Keratinocyte (primary cell): ENCODE results near the gene LCN2. TPM values are rescaled to one million over a fixed set of nuclear protein-coding genes. Genes with fewer than 3 reads are reported as not detected.

Experiments
- DNase-seq: peaks from one replicate; pipeline ENCODE4 v3.0.0-alpha.2; 2011; ENCODE audit warnings: low read depth, missing footprints, low spot score
- FAIRE-seq: peaks from 2 replicates; lab custom pipeline; 2011; peaks lifted over from hg19 to GRCh38; lab: Jason Lieb, UNC
- H2AFZ ChIP-seq: 2 replicates; pipeline ENCODE4 v1.6.0; 2012; ENCODE audit warnings: low read length, control low read depth, inconsistent platforms; ENCODE audit not compliant: control insufficient read depth
- H3K27ac ChIP-seq: 2 replicates; pipeline ENCODE4 v1.5.1; 2011; ENCODE audit warnings: low read length; ENCODE audit not compliant: control insufficient read depth, insufficient read depth
- H3K27me3 ChIP-seq: 3 replicates; pipeline ENCODE4 v1.6.0; 2011; ENCODE audit warnings: low read length; ENCODE audit not compliant: control insufficient read depth, insufficient read depth; ENCODE audit errors: extremely low read depth
- H3K36me3 ChIP-seq, 2 experiments: 2 replicates in 1 of 2; 3 replicates in 1 of 2; pipeline ENCODE4 v1.5.1; 2011; ENCODE audit warnings: low read length in 2 of 2, mild to moderate bottlenecking in 1 of 2; ENCODE audit not compliant: control insufficient read depth in 2 of 2, insufficient read depth in 2 of 2; ENCODE audit errors: extremely low read depth in 1 of 2
- H3K4me1 ChIP-seq: 3 replicates; pipeline ENCODE4 v1.5.1; 2011; ENCODE audit warnings: low read length; ENCODE audit not compliant: control insufficient read depth, insufficient read depth; ENCODE audit errors: extremely low read depth
- H3K4me2 ChIP-seq: 3 replicates; pipeline ENCODE4 v1.6.0; 2011; ENCODE audit warnings: low read depth, low read length; ENCODE audit not compliant: control insufficient read depth, insufficient read depth; ENCODE audit errors: extremely low read depth
- H3K4me3 ChIP-seq, 3 experiments: fragments of 200-600 bp in 1 of 3; sonication (generic) in 1 of 3; 2 replicates in 2 of 3; 3 replicates in 1 of 3; pipeline ENCODE4 v1.5.1; 2011 to 2016; ENCODE audit warnings: low read length in 3 of 3, mild to moderate bottlenecking in 3 of 3, control low read depth in 2 of 3, inconsistent platforms in 1 of 3, low read depth in 1 of 3, mixed read lengths in 1 of 3, mixed run types in 1 of 3, moderate library complexity in 1 of 3; ENCODE audit not compliant: control insufficient read depth in 2 of 3, insufficient read depth in 2 of 3; ENCODE audit errors: extremely low read depth in 1 of 3
- H3K79me2 ChIP-seq: 2 replicates; pipeline ENCODE4 v1.6.0; 2012; ENCODE audit warnings: low read length; ENCODE audit not compliant: control insufficient read depth, insufficient read depth
- H3K9ac ChIP-seq: 3 replicates; pipeline ENCODE4 v1.6.0; 2011; ENCODE audit warnings: low read length; ENCODE audit not compliant: control insufficient read depth, insufficient read depth; ENCODE audit errors: extremely low read depth
- H3K9me1 ChIP-seq: 3 replicates; pipeline ENCODE4 v1.6.0; 2011; ENCODE audit warnings: low read length; ENCODE audit not compliant: control insufficient read depth, insufficient read depth; ENCODE audit errors: extremely low read depth
- H3K9me3 ChIP-seq: 2 replicates; pipeline ENCODE4 v1.5.1; 2012; ENCODE audit warnings: low read depth, low read length; ENCODE audit not compliant: control insufficient read depth
- H4K20me1 ChIP-seq: 3 replicates; pipeline ENCODE4 v1.6.0; 2011; ENCODE audit warnings: low read length; ENCODE audit not compliant: control insufficient read depth, insufficient read depth; ENCODE audit errors: extremely low read depth
- EZH2 ChIP-seq: IDR thresholded peaks from one replicate; pipeline ENCODE4 v1.6.1; 2012; ENCODE audit warnings: inconsistent platforms, mild to moderate bottlenecking, low read length, moderate library complexity
- dilution Hi-C: fragments of 300-500 bp; cut with MboI; formaldehyde crosslinking; loops from one replicate; pipeline ENCODE4 v1.7.0; 2020; ENCODE audit warnings: low sequenced_read_pairs; ENCODE audit not compliant: extremely low pct_ligation_motif_present
- polyA plus RNA-seq, 5 experiments: library from polyadenylated mRNA; depleted of rRNA in 3 of 5; stranded (reverse) in 3 of 5; stranded (forward) in 1 of 5; unstranded in 1 of 5; fragments of >200 nt; gene quantifications; 1 replicate in 1 of 5; 2 replicates in 3 of 5; 3 replicates in 1 of 5; pipeline versions ENCODE4 v1.2.1 to v1.2.3, GENCODE V29; 2011 to 2012; ENCODE audit warnings: missing spikeins in 2 of 5, low read depth in 1 of 5, low replicate concordance in 1 of 5
- TF ChIP-seq, protein P1 (sequence below), 3 experiments: IDR thresholded peaks in 1 of 3; conservative IDR thresholded peaks in 1 of 3; optimal IDR thresholded peaks in 1 of 3; 2 replicates in 2 of 3; 3 replicates in 1 of 3; pipeline versions ENCODE3 to v1.5.1; 2011; ENCODE audit warnings: low read length in 3 of 3, mild to moderate bottlenecking in 3 of 3, moderate library complexity in 2 of 3, control low read depth in 1 of 3, inconsistent platforms in 1 of 3; ENCODE audit not compliant: insufficient read depth in 2 of 3; ENCODE audit errors: extremely low read depth in 1 of 3

LCN2 gene
- polyA plus RNA-seq, 1 donor (not counting 4 experiments of a cell fraction or from before 2014, with no cell fraction given) = 28.9 TPM

DNA sequence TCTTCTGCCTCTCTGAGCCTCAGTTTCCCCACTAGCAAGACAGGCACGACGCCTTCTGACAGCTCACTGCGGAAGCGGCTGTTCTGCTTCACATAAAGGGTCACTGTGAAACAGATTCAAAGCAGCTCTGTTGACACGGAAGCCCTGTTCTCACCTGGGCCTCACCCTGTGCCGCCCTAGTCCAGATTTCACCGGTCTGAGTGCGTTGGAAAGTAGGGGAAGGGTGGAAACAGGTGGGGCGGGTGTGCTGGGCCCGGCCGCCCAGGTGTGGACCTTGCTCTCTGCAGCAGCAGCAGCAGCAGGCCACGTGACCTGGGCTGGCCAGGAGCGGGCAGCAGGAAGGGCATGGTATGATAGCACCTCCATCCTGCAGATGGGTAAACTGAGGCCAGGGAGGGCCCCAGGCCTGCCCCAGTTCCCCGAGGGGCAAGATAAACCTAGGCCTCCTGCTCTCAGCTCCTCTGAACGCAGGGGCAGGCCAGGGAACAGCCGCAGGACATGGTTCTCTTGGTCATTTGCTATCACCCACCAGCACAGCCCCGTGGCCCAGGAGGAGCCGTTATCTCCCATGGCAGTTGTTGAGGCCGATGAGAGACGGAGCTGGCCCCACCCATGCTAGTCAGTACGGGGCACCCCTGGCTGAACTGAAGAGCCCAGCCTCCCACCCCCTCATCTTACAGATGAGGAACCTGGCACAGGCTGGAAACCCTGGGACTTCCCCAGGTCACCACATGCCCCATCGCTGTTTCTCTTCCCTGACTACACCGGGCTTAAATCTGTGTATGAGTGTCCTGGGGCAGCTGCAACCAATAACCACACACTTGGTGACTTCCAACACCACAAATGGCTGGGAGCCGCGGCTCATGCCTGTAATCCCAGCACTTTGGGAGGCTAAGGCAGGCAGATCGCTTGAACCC, 33.8 kb upstream of the LCN2 start:
- no peak overlapping the region for H3K27ac ChIP-seq
- no peak for FAIRE-seq
- TF ChIP-seq, protein P1, sequence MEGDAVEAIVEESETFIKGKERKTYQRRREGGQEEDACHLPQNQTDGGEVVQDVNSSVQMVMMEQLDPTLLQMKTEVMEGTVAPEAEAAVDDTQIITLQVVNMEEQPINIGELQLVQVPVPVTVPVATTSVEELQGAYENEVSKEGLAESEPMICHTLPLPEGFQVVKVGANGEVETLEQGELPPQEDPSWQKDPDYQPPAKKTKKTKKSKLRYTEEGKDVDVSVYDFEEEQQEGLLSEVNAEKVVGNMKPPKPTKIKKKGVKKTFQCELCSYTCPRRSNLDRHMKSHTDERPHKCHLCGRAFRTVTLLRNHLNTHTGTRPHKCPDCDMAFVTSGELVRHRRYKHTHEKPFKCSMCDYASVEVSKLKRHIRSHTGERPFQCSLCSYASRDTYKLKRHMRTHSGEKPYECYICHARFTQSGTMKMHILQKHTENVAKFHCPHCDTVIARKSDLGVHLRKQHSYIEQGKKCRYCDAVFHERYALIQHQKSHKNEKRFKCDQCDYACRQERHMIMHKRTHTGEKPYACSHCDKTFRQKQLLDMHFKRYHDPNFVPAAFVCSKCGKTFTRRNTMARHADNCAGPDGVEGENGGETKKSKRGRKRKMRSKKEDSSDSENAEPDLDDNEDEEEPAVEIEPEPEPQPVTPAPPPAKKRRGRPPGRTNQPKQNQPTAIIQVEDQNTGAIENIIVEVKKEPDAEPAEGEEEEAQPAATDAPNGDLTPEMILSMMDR (optimal IDR thresholded peaks at IDR 0.05 in 1 of 3, IDR thresholded peaks at IDR 0.05 in 1 of 3, conservative IDR thresholded peaks at IDR 0.05 in 1 of 3; ENCODE audit: extremely low read depth in 1 of 3, insufficient read depth in 2 of 3, low read length in 3 of 3) = no peak
- no peak for TF ChIP-seq EZH2

DNA sequence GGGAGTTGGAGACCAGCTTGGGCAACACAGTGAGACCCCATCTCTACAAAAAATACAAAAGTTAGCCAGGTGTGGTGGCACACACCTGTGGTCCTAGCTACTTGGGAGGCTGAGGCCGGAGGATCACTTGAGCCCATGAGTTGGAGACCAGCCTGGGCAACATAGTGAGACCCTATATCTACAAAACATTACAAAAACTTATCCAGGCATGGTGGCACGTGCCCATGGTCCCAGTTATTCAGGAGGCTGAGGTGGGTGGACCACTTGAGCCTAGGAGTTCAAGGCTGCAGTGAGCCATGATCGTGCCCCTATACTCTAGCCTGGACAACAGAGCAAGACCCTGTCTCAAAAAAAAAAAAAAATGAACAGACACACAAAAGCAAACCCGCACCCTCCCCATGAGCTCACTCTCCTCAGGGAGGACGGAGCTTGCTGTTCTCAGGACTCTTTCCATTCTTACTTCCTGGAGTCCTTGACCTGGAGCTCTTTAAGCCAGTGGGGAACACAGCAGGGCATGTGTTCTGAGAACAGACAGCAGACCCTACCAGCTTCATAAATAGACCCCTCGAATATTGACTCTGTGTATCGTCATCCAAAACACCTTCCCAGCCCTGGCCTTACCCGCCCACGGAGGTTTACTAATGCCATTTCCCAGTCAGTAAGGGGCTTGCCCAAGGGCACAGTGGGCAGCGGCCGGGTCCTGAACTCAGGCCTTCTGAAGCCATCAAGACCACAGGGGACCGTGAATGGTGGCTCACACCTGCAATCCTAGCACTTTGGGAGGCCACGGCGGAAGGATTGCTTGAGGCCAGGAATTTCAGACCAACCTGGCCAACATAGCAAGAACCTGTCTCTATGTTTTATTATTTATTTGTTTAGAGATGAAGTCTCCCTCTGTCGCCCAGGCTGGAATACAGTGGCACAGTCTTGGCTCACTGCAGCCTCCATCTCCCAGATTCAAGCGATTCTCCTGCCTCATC, 32.9 kb upstream of the LCN2 start:
- Histone ChIP-seq H3K79me2 (no peaks in the 10 kb centered on the region), H3K9me1 (no peaks in the 10 kb centered on the region), H3K27ac (no peak overlapping the region), H3K4me1 (peaks cover 6% of the 10 kb centered on the region), H3K9ac (no peak overlapping the region), H2AFZ (no peak overlapping the region), H3K4me2 (no peak overlapping the region), H4K20me1 (no peaks in the 10 kb centered on the region), H3K36me3 (peaks cover 5 to 12% of the 10 kb centered on the region in 2 experiments), H3K4me3 (no peak overlapping the region), H3K27me3 (no peaks in the 10 kb centered on the region), H3K9me3 (no peaks in the 10 kb centered on the region)
- FAIRE-seq (no peak), DNase-seq (no peak)
- TF ChIP-seq EZH2 = no peak
- dilution Hi-C loops = no loop called here

More for the DNA sequence above, 33.8 kb upstream of the LCN2 start:
- no peaks in the 10 kb centered on the region for H3K27me3 ChIP-seq
- H3K36me3 ChIP-seq = peaks cover 3 to 4% of the 10 kb centered on the region in 2 experiments
- no peak for DNase-seq
- H3K79me2 ChIP-seq = no peaks in the 10 kb centered on the region
- no peaks in the 10 kb centered on the region for H3K9me3 ChIP-seq
- no peak overlapping the region for H3K4me3 ChIP-seq
- no peaks in the 10 kb centered on the region for H4K20me1 ChIP-seq
- dilution Hi-C loops = no loop called here
- no peak overlapping the region for H2AFZ ChIP-seq
- no peak overlapping the region for H3K9ac ChIP-seq
- no peaks in the 10 kb centered on the region for H3K9me1 ChIP-seq
- peaks cover 6% of the 10 kb centered on the region for H3K4me1 ChIP-seq
- no peak overlapping the region for H3K4me2 ChIP-seq
